IMR-90 (cell line): ENCODE data around the gene SPRR1B. TPM values are rescaled to one million over a fixed set of nuclear protein-coding genes. Genes with fewer than 3 reads are reported as not detected.

Experiments
- ATAC-seq: fragments of 200-7000 bp; cut with Tn5 transposase; 2 replicates; pipeline ENCODE4 v1.9.1; 2020; ENCODE audit warnings: low read depth, mild to moderate bottlenecking, moderate library complexity
- BruUV-seq: library from RNA; stranded (reverse); fragments of 400-500 nt; replicated peaks from 2 replicates; lab custom pipeline; 2021; lab: Mats Ljungman, UMichigan
- CTCF ChIA-PET: fragments of 300-600 bp; formaldehyde crosslinking; extraction: SDS; loops from one replicate; lab custom pipeline; 2021; ENCODE audit warnings: antibody characterized with exemption; lab: Yijun Ruan, JAX
- POLR2A ChIA-PET: fragments of 300-600 bp; sonication (Branson Sonifier 250); formaldehyde crosslinking; loops from one replicate; lab custom pipeline; 2022; ENCODE audit warnings: antibody characterized with exemption; ENCODE audit not compliant: unreplicated experiment; lab: Charles Lee
- DNase-seq: peaks from one replicate; pipeline ENCODE4 v3.0.0; 2013
- H2AFZ ChIP-seq: replicated peaks from 2 replicates; pipeline ENCODE3; 2013; ENCODE audit warnings: low read length, mild to moderate bottlenecking; ENCODE audit not compliant: poor library complexity
- H2AK5ac ChIP-seq: 2 replicates; pipeline ENCODE4 v1.6.1; 2013; ENCODE audit warnings: low read depth, low read length, inconsistent platforms
- H2AK9ac ChIP-seq: replicated peaks from 2 replicates; pipeline ENCODE3; 2013; ENCODE audit warnings: mild to moderate bottlenecking, low read depth, low read length, moderate library complexity; ENCODE audit not compliant: poor library complexity
- H2BK120ac ChIP-seq: 2 replicates; pipeline ENCODE4 v1.6.1; 2013; ENCODE audit warnings: low read depth, low read length, inconsistent platforms
- H2BK15ac ChIP-seq: 3 replicates; pipeline ENCODE4 v1.6.1; 2013; ENCODE audit warnings: low read depth, low read length, inconsistent platforms
- H2BK20ac ChIP-seq: 2 replicates; pipeline ENCODE4 v1.6.1; 2013; ENCODE audit warnings: low read depth, mild to moderate bottlenecking, inconsistent platforms, low read length, moderate library complexity
- H2BK5ac ChIP-seq: 2 replicates; pipeline ENCODE4 v1.6.1; 2013; ENCODE audit warnings: mild to moderate bottlenecking, low read depth, low read length, inconsistent platforms; ENCODE audit not compliant: poor library complexity, severe bottlenecking
- H3K14ac ChIP-seq: replicated peaks from 2 replicates; pipeline ENCODE4 v1.6.1; 2013; ENCODE audit warnings: low read depth, low read length, inconsistent platforms
- H3K18ac ChIP-seq: 2 replicates; pipeline ENCODE4 v1.6.1; 2013; ENCODE audit warnings: low read depth, low read length, control low read depth
- H3K23ac ChIP-seq: 2 replicates; pipeline ENCODE4 v1.6.1; 2013; ENCODE audit warnings: low read depth, low read length, inconsistent platforms
- H3K27ac ChIP-seq: 2 replicates; pipeline ENCODE4 v1.5.1; 2013; ENCODE audit warnings: mild to moderate bottlenecking, control low read depth, low read length; ENCODE audit not compliant: insufficient read depth
- H3K27me3 ChIP-seq: 2 replicates; pipeline ENCODE4 v1.6.1; 2013; ENCODE audit warnings: low read length; ENCODE audit not compliant: control insufficient read depth, insufficient read depth
- H3K36me3 ChIP-seq: 2 replicates; pipeline ENCODE4 v1.6.1; 2013; ENCODE audit warnings: low read length, mixed read lengths; ENCODE audit not compliant: control insufficient read depth, insufficient read depth
- H3K4ac ChIP-seq: 2 replicates; pipeline ENCODE4 v1.6.1; 2013; ENCODE audit warnings: low read depth, low read length, inconsistent platforms
- H3K4me1 ChIP-seq: 2 replicates; pipeline ENCODE4 v1.6.1; 2013; ENCODE audit warnings: low read length, mixed read lengths; ENCODE audit not compliant: control insufficient read depth, insufficient read depth
- H3K4me2 ChIP-seq: 2 replicates; pipeline ENCODE4 v1.6.1; 2013; ENCODE audit warnings: low read depth, mild to moderate bottlenecking, control low read depth, low read length, moderate library complexity
- H3K4me3 ChIP-seq: 2 replicates; pipeline ENCODE4 v1.5.1; 2013; ENCODE audit warnings: low read depth, mild to moderate bottlenecking, control low read depth, low read length, moderate library complexity; ENCODE audit not compliant: insufficient read depth
- H3K56ac ChIP-seq: 2 replicates; pipeline ENCODE4 v1.6.1; 2013; ENCODE audit warnings: low read length, inconsistent platforms; ENCODE audit not compliant: insufficient read depth; ENCODE audit errors: extremely low read depth
- H3K79me1 ChIP-seq, 2 experiments: 2 replicates each; pipeline ENCODE4 v1.6.1; 2013; ENCODE audit warnings: low read length in 2 of 2, inconsistent platforms in 1 of 2, low read depth in 1 of 2
- H3K9ac ChIP-seq: 2 replicates; pipeline ENCODE4 v1.6.1; 2013; ENCODE audit warnings: low read depth, low read length, control low read depth
- H3K9me1 ChIP-seq: 2 replicates; pipeline ENCODE4 v1.6.1; 2013; ENCODE audit warnings: low read length, inconsistent platforms; ENCODE audit not compliant: insufficient read depth
- H3K9me3 ChIP-seq: 2 replicates; pipeline ENCODE4 v1.6.1; 2013; ENCODE audit warnings: low read length; ENCODE audit not compliant: control insufficient read depth, insufficient read depth
- H4K20me1 ChIP-seq: 2 replicates; pipeline ENCODE4 v1.6.1; 2013; ENCODE audit warnings: low read length, inconsistent platforms; ENCODE audit not compliant: insufficient read depth
- H4K5ac ChIP-seq: 2 replicates; pipeline ENCODE4 v1.6.1; 2013; ENCODE audit warnings: mild to moderate bottlenecking, low read depth, low read length, control low read depth
- H4K8ac ChIP-seq, 2 experiments: 2 replicates each; pipeline ENCODE4 v1.6.1; 2013; ENCODE audit warnings: low read depth in 2 of 2, low read length in 2 of 2, control low read depth in 1 of 2, inconsistent platforms in 1 of 2
- H4K91ac ChIP-seq: 2 replicates; pipeline ENCODE4 v1.6.1; 2013; ENCODE audit warnings: low read depth, low read length, inconsistent platforms; ENCODE audit not compliant: insufficient read depth
- CEBPB ChIP-seq: IDR thresholded peaks from 2 replicates; pipeline ENCODE4 v1.6.1; 2012; ENCODE audit warnings: low read depth, low read length, improper control_type of control experiment
- FOS ChIP-seq: fragments of 150-350 bp; IDR thresholded peaks from 2 replicates; pipeline ENCODE4 v1.6.1; 2016; ENCODE audit warnings: low read depth, low read length
- NFE2L2 ChIP-seq: fragments of 150-350 bp; IDR thresholded peaks from 2 replicates; pipeline ENCODE4 v1.6.1; 2016; ENCODE audit warnings: low read depth, mild to moderate bottlenecking, low read length
- POLR2A ChIP-seq: IDR thresholded peaks from 2 replicates; pipeline ENCODE4 v1.6.1; 2012; ENCODE audit warnings: mild to moderate bottlenecking, low read depth, low read length
- RAD21 ChIP-seq: IDR thresholded peaks from 2 replicates; pipeline ENCODE4 v1.6.1; 2012; ENCODE audit warnings: low read length, improper control_type of control experiment
- RCOR1 ChIP-seq: IDR thresholded peaks from 2 replicates; pipeline ENCODE4 v1.6.1; 2012; ENCODE audit warnings: mild to moderate bottlenecking, low read length, improper control_type of control experiment; ENCODE audit not compliant: insufficient replicate concordance
- SMC3 ChIP-seq: fragments of 150-350 bp; IDR thresholded peaks from 2 replicates; pipeline ENCODE4 v1.6.1; 2016; ENCODE audit warnings: low read depth, mild to moderate bottlenecking, antibody characterized with exemption, low read length, moderate library complexity
- WGBS, 2 experiments: methylation state at CpG; one replicate each; pipeline versions ENCODE4 v1.1.5 to v1.1.7; 2013; ENCODE audit warnings: missing lambda C conversion rate in 2 of 2; ENCODE audit not compliant: insufficient read length in 1 of 2; ENCODE audit errors: extremely low coverage in 2 of 2; 5-methylcytosine and 5-hydroxymethylcytosine counted together
- dilution Hi-C: fragments of 300-500 bp; cut with HindIII; formaldehyde crosslinking; loops from one replicate; pipeline ENCODE4 v1.14.3; 2018; ENCODE audit warnings: low sequenced_read_pairs; ENCODE audit not compliant: unreplicated experiment
- in situ Hi-C: fragments of 300-500 bp; cut with MboI; formaldehyde crosslinking; loops from 3 replicates; pipeline ENCODE4 v1.14.3; 2019; ENCODE audit warnings: low sequenced_read_pairs, inconsistent platforms, mixed read lengths
- intact Hi-C: fragments of 100-400 bp; cut with micrococcal nuclease; formaldehyde crosslinking; loops from 2 replicates; pipeline ENCODE4 v1.10.0; 2022
- polyA plus RNA-seq, 3 experiments: library from polyadenylated mRNA; depleted of rRNA; stranded (reverse); fragments of >200 nt; gene quantifications; 2 replicates each; pipeline ENCODE4 v1.2.3, GENCODE V29; 2012; ENCODE audit warnings: low replicate concordance in 1 of 3
- total RNA-seq: library from RNA; depleted of rRNA; stranded (reverse); fragments of >200 nt; gene quantifications from 2 replicates; pipeline ENCODE4 v1.2.3, GENCODE V29; 2012
- TF ChIP-seq, protein P1 (sequence below): conservative IDR thresholded peaks from 2 replicates; pipeline ENCODE4 v1.5.1; 2012; ENCODE audit warnings: mild to moderate bottlenecking, low read depth, low read length, improper control_type of control experiment

Gene SPRR1B
- total and polyA plus RNA-seq, 2 of the 4 experiments (the other 2 are of a cell fraction), result not detected

DNA sequence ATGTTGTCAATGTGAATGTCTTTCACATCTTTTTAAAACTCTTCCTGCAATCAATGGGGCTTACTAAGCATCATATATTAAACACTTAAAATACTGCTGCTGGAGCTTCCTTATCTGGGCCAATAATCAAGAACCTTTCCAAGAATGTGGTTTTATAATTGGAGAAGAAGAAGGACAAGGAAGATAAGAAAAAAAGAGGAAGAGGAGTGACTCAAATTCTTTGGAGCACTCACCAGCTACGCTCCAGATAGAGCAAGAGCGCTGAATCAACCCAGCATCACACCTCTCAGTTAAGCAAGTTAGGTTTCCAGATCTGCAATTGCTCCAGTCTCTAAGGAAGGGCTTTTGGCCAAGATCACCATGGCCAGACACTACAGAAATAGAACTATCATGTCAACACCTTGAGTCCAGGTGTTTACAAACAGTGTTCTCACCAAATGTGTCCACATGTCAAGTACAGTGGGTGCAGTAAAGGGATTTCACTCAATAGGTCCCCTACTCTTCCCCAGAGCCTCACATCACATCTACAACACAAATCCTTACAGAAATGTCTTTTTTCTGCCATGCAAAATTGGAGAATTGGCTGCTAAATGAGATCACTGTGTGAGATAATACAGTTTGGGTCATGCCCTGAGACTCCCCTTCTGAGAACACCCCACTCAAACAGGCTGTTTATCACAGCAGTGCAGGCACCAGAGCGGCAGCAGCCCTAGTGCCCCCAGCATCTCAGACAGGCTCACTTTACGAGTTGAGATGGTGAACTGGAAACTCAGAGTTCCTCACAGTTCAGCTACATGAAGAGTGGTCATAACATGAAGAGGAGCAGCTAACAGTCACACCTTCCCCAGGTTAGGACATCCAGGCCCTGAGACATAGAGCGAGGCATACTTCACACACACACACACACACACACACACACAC, 42.1 kb downstream of the SPRR1B start:
- TF ChIP-seq RAD21 (no peak), POLR2A (no peak), RCOR1 (no peak), FOS (no peak), SMC3 (no peak), NFE2L2 (no peak), CEBPB (no peak)
- TF ChIP-seq, protein P1, sequence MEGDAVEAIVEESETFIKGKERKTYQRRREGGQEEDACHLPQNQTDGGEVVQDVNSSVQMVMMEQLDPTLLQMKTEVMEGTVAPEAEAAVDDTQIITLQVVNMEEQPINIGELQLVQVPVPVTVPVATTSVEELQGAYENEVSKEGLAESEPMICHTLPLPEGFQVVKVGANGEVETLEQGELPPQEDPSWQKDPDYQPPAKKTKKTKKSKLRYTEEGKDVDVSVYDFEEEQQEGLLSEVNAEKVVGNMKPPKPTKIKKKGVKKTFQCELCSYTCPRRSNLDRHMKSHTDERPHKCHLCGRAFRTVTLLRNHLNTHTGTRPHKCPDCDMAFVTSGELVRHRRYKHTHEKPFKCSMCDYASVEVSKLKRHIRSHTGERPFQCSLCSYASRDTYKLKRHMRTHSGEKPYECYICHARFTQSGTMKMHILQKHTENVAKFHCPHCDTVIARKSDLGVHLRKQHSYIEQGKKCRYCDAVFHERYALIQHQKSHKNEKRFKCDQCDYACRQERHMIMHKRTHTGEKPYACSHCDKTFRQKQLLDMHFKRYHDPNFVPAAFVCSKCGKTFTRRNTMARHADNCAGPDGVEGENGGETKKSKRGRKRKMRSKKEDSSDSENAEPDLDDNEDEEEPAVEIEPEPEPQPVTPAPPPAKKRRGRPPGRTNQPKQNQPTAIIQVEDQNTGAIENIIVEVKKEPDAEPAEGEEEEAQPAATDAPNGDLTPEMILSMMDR, result no peak
- H2BK15ac ChIP-seq, result no peak overlapping the region
- no peak overlapping the region for H4K91ac ChIP-seq
- CTCF ChIA-PET, result no interaction called here
- no peak overlapping the region for H2BK20ac ChIP-seq
- no peak overlapping the region for H2AK5ac ChIP-seq
- no peak overlapping the region for H2AK9ac ChIP-seq
- H3K79me1 ChIP-seq, result no peaks in the 10 kb centered on the region
- no peak overlapping the region for H3K18ac ChIP-seq
- no peaks in the 10 kb centered on the region for H3K36me3 ChIP-seq
- WGBS, 2 experiments, result no CpG with 5 or more reads among the region's 5 CpGs
- H2BK5ac ChIP-seq, result no peak overlapping the region
- H3K14ac ChIP-seq, result no peak overlapping the region
- dilution Hi-C loops (no loop called here), in situ Hi-C loops (no loop called here), intact Hi-C loops (no loop called here)
- no peak overlapping the region for H3K9ac ChIP-seq
- H4K8ac ChIP-seq, result no peak overlapping the region
- POLR2A ChIA-PET, result no interaction called here
- no peak overlapping the region for H3K23ac ChIP-seq
- no peak overlapping the region for H3K4me2 ChIP-seq
- no peaks in the 10 kb centered on the region for H3K27me3 ChIP-seq
- H3K4me3 ChIP-seq, result no peak overlapping the region
- H3K4ac ChIP-seq, result no peak overlapping the region
- H3K27ac ChIP-seq, result no peak overlapping the region
- DNase-seq (no peak), ATAC-seq (no peak)
- H2AFZ ChIP-seq, result no peak overlapping the region
- H4K20me1 ChIP-seq, result no peaks in the 10 kb centered on the region
- no peaks in the 10 kb centered on the region for H3K4me1 ChIP-seq
- BruUV-seq, result no TSS peak
- no peak overlapping the region for H3K56ac ChIP-seq
- H2BK120ac ChIP-seq, result no peak overlapping the region
- no peak overlapping the region for H4K5ac ChIP-seq
- no peaks in the 10 kb centered on the region for H3K9me1 ChIP-seq
- no peaks in the 10 kb centered on the region for H3K9me3 ChIP-seq
